HG03139 (cell line): Measurements from ENCODE around the gene PAX7.

ENCODE experiments used
- ATAC-seq: cut with Tn5 transposase; IDR thresholded peaks from one replicate; pipeline ENCODE4 v1.9.1; 2021; ENCODE audit not compliant: unreplicated experiment

PAX7 gene

GRCh38 chr1:18697541-18697940 is 66.9 kb downstream of the PAX7 start:
- ATAC-seq = no peak

- no peak for ATAC-seq
Observed at GRCh38 chr1:18700530-18700929, 69.9 kb downstream of the PAX7 start.

- ATAC-seq = no peak
Observed at GRCh38 chr1:18701183-18701582, 70.5 kb downstream of the PAX7 start.

GRCh38 chr1:18703041-18703621 is 72.5 kb downstream of the PAX7 start:
- no peak for ATAC-seq

GRCh38 chr1:18705811-18706210 is 75.2 kb downstream of the PAX7 start:
- no peak for ATAC-seq

- ATAC-seq = no peak
Observed at GRCh38 chr1:18707696-18708257, 77.1 kb downstream of the PAX7 start.

- ATAC-seq = no peak
Observed at GRCh38 chr1:18710002-18710401, 79.4 kb downstream of the PAX7 start.

GRCh38 chr1:18711003-18711402 is 80.4 kb downstream of the PAX7 start:
- ATAC-seq = no peak

GRCh38 chr1:18711536-18712251 is 81.0 kb downstream of the PAX7 start:
- no peak for ATAC-seq

GRCh38 chr1:18712252-18712600 is 81.6 kb downstream of the PAX7 start:
- no peak for ATAC-seq

GRCh38 chr1:18714404-18715175 is 83.9 kb downstream of the PAX7 start:
- ATAC-seq = no peak

GRCh38 chr1:18716112-18716784 is 85.6 kb downstream of the PAX7 start:
- ATAC-seq = no peak

- no peak for ATAC-seq
Observed at GRCh38 chr1:18716785-18717678, 86.4 kb downstream of the PAX7 start.

- ATAC-seq = no peak
Observed at GRCh38 chr1:18719786-18720451, 89.3 kb downstream of the PAX7 start.

GRCh38 chr1:18721041-18721440 is 90.4 kb downstream of the PAX7 start:
- no peak for ATAC-seq

- no peak for ATAC-seq
Observed at GRCh38 chr1:18721776-18722175, 91.1 kb downstream of the PAX7 start.

GRCh38 chr1:18722270-18722669 is 91.6 kb downstream of the PAX7 start:
- ATAC-seq = no peak

- ATAC-seq = no peak
Observed at GRCh38 chr1:18723206-18723605, 92.6 kb downstream of the PAX7 start.

GRCh38 chr1:18723701-18724411 is 93.2 kb downstream of the PAX7 start:
- ATAC-seq = no peak
